ENCODE data around the gene CASP7. TPM values are rescaled to one million over a fixed set of nuclear protein-coding genes. Genes with fewer than 3 reads are reported as not detected.

The CASP7 gene
- total and polyA plus RNA-seq, 8 donors: 34.0 to 50.5 (median 43.7) TPM

DNA sequence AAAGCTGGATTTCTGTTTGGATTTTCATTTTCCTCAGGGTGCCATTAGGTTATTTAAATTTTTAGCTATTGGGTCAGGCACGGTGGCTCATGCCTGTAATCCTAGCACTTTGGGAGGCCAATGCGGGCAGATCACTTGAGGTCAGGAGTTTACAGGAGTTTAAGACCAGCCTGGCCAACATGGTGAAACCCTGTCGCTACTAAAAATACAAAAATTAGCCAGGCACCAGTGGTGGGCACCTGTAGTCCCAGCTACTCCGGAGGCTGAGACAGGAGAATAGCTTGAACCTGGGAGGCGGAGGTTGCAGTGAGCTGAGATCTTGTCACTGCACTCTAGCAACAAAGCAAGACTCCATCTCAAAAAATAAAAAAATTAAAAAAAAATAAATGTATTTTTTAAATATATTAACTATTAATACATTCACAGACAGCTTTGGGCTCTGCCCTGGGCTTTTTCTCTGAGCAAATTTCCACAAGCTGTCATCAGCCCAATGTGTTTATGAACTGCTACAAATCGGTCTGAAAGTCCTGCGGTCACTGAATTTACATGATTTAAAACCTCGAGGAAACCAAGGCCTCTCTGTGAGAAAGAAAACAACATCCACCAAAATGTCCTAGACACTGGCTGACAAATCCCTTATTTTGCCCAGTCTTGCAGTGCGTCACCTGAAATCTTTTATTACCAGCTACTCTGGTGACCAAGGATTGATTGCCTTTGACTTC, 52.6 kb downstream of the CASP7 start:
- H3K27me3 ChIP-seq: no peaks in the 10 kb centered on the region
- no peak overlapping the region for H3K4me3 ChIP-seq
- ATAC-seq (no peak), DNase-seq (no peak)
- no peak overlapping the region for H3K27ac ChIP-seq
- no peaks in the 10 kb centered on the region for H3K9me3 ChIP-seq
- intact Hi-C loops (cut with DNase I): no loop called here
- H3K4me1 ChIP-seq: peaks cover 0 to 10% of the 10 kb centered on the region in 2 donors
- H3K36me3 ChIP-seq: peaks cover 0 to 49% of the 10 kb centered on the region in 2 donors
- TF ChIP-seq, protein P1, sequence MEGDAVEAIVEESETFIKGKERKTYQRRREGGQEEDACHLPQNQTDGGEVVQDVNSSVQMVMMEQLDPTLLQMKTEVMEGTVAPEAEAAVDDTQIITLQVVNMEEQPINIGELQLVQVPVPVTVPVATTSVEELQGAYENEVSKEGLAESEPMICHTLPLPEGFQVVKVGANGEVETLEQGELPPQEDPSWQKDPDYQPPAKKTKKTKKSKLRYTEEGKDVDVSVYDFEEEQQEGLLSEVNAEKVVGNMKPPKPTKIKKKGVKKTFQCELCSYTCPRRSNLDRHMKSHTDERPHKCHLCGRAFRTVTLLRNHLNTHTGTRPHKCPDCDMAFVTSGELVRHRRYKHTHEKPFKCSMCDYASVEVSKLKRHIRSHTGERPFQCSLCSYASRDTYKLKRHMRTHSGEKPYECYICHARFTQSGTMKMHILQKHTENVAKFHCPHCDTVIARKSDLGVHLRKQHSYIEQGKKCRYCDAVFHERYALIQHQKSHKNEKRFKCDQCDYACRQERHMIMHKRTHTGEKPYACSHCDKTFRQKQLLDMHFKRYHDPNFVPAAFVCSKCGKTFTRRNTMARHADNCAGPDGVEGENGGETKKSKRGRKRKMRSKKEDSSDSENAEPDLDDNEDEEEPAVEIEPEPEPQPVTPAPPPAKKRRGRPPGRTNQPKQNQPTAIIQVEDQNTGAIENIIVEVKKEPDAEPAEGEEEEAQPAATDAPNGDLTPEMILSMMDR (IDR thresholded peaks at IDR 0.05): no peak

GRCh38 chr10:113732966-113733365, 53.3 kb downstream of the CASP7 start:
- H3K4me1 ChIP-seq: peaks cover 0 to 10% of the 10 kb centered on the region in 2 donors
- no peak for ATAC-seq

DNA sequence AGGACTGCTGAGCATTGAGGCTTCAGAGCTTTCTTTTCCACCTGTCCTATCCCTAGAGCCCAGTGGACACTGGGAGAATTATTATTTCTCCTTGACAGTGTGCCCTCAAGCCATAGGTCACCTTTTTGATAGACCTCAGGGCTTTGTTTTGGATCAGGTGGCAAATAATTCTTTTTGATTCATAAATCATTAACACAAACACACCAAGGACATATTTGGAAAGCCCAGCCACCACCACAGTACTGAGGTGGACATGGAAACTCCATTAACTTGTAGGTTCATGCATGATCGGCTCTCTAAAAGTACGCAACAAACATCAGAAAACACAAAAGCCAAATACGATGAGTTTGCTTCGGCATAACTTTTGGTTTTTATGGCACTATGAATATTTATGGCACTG, 53.9 kb downstream of the CASP7 start:
- Histone ChIP-seq H3K27ac (no peak overlapping the region), H3K27me3 (no peaks in the 10 kb centered on the region), H3K4me3 (no peak overlapping the region), H3K4me1 (peaks cover 0 to 10% of the 10 kb centered on the region in 2 donors), H3K36me3 (peaks cover 0 to 39% of the 10 kb centered on the region in 2 donors), H3K9me3 (no peaks in the 10 kb centered on the region)
- no peak for DNase-seq
- TF ChIP-seq, protein P1 (IDR thresholded peaks at IDR 0.05): no peak
- intact Hi-C loops (cut with DNase I): no loop called here
- ATAC-seq: no peak

More at GRCh38 chr10:113732966-113733365, 53.3 kb downstream of the CASP7 start:
- Histone ChIP-seq H3K36me3 (peaks cover 0 to 46% of the 10 kb centered on the region in 2 donors), H3K9me3 (no peaks in the 10 kb centered on the region), H3K27ac (no peak overlapping the region), H3K4me3 (no peak overlapping the region), H3K27me3 (no peaks in the 10 kb centered on the region)
- intact Hi-C loops (cut with DNase I): no loop called here
- TF ChIP-seq, protein P1 (IDR thresholded peaks at IDR 0.05): no peak
- DNase-seq: no peak

- TF ChIP-seq, protein P1 (IDR thresholded peaks at IDR 0.05): no peak
- H3K4me1 ChIP-seq: peaks cover 0 to 10% of the 10 kb centered on the region in 2 donors
- ATAC-seq: peak; percentile 88
- no peaks in the 10 kb centered on the region for H3K27me3 ChIP-seq
- no peak overlapping the region for H3K27ac ChIP-seq
- H3K9me3 ChIP-seq: no peaks in the 10 kb centered on the region
- H3K4me3 ChIP-seq: no peak overlapping the region
- DNase-seq: peak in 1 of 4 donors; percentile 37
- H3K36me3 ChIP-seq: peaks cover 0 to 16% of the 10 kb centered on the region in 2 donors
- intact Hi-C loops (cut with DNase I): no loop called here
Observed at GRCh38 chr10:113735913-113736312, 56.2 kb downstream of the CASP7 start.

DNA sequence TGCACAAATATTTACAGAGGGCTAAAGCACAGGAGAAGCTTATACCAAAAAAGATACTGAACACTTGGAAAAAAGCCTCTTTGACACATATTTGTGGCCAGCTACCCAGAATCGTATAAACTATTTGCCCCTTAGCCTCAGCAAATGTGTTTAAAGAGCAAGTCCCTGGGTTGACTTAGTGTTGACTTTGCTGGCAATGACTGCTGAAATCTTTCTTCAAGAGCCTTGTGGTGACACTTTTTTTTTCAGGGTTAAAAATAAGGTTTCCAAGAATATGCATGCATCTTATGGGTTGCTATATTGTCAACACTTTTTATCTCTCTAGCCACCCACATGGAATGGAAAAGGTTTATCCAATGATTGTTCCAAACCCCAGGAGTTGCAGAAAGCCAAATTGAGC, 56.9 kb downstream of the CASP7 start:
- TF ChIP-seq, protein P1 (IDR thresholded peaks at IDR 0.05): no peak
- Histone ChIP-seq H3K27me3 (no peaks in the 10 kb centered on the region), H3K36me3 (peaks cover 0 to 10% of the 10 kb centered on the region in 2 donors), H3K4me3 (no peak overlapping the region), H3K27ac (no peak overlapping the region), H3K4me1 (peaks cover 0 to 10% of the 10 kb centered on the region in 2 donors), H3K9me3 (no peaks in the 10 kb centered on the region)
- DNase-seq (peak in 1 of 4 donors; percentile 22), ATAC-seq (peak; percentile 70)
- intact Hi-C loops (cut with DNase I): no loop called here

All from left lung (tissue), 10 donors.